Kasumi-1 (cell line): ENCODE results near the gene PRORP.
"Not testable (repeated sequence)": the region's sequence is repeated elsewhere in the genome, so short reads cannot be mapped to it uniquely, and the experiment has no call there.

Source experiments
- DNase-seq, 2 experiments: peaks; one replicate each; lab custom pipeline; 2025; lab: John Stamatoyannopoulos, UW

PRORP gene

DNA sequence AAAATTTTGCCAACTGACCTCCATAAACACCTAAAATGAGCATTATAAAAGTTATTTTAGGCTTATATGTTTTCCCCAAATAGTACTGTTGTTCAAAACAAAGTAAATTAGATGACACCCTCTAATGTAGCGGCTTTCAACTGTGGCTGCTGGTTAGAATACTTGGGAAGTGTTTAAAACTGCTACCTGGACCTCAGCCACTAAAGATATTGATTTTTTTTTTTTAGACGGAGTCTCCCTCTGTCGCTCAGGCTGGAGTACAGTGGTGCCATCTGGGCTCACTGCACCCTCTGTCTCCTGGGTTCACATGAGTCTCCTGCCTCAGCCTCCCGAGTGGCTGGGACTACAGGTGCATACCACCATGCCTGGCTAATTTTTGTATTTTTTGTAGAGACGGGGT, 16.2 kb downstream of the PRORP start:
- DNase-seq = no peak

DNA sequence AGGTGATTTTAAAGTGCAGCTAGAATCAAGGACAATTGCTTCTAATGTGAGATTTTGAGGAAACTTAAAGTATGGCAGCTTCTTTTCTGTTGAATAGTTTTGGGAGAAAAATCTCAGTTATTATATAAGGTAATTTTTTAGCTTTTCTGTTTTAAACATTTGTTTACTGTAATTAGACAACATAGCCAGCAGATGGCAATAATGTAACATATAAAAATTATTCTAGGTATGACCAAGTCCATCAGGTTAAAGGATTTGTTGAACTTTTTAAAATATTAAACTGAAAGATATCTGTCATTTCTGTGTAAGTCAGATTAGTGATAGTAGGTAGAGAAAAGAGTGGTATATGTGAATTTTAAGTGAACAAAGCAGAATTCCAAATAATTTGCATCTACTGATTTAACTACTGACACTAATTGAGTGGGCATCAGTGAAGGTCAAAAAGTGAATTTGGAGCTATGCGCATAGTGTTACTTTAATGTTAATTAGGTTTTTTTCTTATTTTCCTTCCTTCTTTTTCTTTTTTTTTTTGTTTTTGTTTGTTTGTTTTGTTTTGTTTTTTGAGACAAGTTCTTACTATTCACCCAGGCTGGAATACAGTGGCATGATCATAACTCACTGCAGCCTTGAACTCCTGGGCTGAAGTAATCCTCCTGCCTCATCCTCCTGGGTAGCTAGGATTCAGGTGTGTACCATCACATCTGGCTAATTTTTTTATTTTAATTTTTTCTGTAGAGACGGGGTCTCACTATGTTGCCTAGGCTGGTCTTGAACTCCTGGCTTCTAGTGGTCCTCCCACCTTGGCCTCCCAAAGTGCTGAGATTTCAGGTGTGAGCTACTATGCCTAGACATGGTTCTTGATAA, 18.6 kb downstream of the PRORP start:
- peak; percentile 57 to 70 for DNase-seq

DNA sequence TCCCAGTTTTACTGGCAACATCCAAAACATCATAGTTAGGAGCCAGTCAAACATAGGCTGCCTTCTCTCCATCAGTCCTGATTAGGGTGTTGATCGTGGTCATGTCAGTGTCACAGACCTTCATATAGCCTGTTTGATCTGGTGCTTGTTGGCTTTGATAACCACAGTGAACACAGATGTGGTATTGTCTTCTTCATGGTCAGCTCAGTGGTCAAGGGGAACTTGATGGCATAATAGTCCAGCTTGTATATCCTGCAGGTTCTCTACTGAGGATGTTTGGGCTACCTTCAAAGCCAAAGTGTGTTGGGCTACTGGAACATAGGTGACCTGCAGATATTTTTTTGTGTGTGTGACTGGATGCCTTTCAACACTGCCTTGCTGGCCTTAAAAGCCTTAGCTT, 21.7 kb downstream of the PRORP start:
- no peak for DNase-seq

DNA sequence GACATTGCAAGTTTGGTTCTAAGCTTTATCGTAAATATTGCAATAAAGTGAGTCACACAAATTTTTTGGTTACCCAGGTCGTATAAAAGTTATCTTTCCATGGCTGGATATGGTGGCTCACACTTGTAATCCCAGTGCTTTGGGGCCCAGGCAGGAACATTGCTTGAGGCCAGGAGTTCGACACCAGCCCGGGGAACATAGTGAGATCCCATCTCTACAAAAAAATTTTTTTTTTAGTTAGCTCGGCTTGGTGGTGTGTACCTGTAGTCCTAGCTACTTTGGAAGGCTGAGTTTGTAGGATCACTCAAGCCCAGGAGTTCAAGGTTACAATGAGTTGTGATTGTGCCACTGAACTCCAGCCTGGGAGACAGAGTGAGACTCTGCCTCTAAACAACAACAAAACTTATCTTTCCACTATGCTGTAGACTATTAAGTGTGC, 24.4 kb downstream of the PRORP start:
- DNase-seq = no peak

DNA sequence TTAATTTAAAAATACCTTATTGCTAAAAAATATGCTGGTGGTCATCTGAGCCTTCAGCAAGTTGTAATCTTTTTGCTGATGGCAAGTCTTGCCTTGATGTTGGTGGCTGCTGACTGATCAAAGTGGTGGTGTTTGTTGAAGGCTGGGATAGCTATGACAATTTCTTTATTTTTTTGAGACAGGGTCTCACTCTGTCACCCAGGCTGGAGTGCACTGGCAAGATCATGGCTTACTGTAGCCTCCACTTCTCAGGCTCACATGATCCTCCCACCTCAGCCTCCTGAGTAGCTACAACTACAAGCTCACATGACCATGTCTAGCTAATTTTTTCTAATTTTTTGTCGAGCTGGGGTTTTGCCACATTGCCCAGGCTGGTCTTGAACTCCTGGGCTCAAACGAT, 24.8 kb downstream of the PRORP start:
- DNase-seq = no peak

DNA sequence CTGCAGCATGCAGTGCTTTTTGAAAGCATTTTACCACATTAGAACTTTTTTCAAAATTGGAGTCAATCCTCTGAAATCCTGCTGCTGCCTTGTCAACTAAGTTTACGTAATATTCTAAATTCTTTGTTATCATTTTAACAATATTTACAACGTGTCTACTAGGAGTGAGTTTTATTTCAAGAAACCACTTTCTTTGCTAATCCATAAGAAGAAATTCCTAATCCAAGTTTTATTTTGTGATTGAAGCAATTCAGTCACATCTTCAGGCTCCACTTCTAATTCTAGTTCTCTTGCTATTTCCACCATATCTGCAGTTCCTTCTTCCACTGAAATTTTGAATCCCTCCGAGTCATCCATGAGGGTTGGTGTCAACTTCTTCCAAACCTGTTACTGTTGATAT, 25.4 kb downstream of the PRORP start:
- no peak for DNase-seq

DNA sequence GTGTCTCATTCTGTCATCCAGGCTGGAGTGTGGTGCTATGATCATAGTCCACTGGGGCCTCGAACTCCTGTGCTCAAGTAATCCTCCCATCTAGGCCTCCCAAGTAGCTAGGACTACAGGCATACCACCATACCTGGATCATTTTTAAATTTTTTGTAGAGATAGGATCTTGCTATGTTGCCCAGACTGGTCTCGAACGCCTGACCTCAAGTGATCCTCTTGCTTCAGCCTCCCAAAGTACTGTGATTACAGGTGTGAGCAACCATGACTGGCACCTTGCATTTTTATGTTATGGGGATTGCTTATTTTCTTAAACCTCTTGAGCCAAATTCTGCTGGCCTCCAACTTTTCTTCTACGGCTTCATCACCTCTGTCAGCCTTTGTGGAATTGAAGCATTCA, 26.9 kb downstream of the PRORP start:
- DNase-seq = no peak

DNA sequence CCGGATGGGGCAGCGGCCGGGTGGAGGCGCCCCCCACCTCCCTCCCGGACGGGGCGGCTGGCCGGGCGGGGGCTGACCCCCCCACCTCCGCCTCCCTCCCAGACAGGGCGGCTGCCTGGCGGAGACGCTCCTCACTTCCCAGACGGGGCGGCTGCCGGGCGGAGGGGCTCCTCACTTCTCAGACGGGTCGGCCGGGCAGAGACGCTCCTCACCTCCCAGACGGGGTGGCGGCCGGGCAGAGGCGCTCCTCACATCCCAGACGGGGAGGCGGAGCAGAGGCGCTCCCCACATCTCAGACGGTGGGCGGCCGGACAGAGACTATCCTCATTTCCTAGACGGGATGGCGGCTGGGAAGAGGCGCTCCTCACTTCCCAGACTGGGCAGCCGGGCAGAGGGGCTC, 30.2 kb downstream of the PRORP start:
- not testable (repeated sequence) for DNase-seq

DNA sequence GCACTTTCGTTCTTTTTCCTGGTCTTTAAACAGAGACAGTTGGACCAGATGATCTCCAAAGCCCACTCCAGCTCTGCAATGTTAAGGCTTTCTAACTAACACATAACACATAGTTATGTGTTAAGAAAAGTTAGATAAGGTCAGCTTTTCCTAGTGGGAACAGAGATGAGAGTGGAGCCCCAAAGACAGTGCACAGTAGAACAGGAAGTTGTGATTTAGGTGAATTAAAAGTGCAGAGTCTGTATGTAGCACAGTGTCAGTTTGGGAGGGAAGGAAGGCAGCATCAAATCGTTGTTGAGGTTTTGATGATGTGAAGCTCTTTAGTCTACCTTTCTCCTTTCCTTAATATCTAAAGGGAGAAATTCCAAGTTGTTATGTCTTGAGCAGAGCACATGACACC, 31.7 kb downstream of the PRORP start:
- no peak for DNase-seq

DNA sequence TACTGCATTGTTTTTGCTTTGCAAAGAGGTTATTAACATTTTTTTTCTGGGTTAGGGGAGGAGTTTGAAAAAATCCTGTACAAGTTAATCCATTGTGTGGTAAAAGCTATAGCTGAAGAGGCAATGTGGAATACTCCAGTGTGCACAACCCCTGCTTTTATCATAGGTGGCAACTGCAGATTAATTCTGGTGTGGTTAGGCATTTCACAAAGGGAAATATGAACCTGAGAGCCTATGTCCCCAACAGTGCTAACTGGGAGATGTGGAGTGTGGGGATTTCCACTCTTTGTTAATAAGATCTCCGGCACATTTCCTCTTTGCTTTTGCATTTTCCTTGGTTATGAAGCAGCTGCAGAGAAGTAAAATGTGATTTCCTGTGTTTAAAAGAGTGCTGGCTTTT, 33.6 kb downstream of the PRORP start:
- no peak for DNase-seq

DNA sequence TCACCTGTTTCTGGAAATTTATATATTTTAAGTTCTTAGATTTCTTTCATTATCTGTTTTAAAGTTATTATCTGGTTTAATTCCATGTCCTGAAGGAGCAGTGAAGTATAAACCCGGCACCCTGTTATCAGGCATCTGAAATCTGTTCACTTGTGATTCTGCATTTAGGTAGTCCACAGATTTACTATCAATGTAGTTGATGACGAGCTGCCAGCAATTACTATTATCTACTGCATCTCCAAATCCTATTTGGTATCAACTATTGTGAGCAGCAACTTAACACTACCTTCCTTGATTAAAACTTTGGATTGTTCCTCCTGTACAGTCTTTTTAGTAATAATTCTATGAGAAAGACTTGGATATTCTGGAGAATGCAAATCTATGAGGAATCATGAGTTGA, 36.1 kb downstream of the PRORP start:
- no peak for DNase-seq

DNA sequence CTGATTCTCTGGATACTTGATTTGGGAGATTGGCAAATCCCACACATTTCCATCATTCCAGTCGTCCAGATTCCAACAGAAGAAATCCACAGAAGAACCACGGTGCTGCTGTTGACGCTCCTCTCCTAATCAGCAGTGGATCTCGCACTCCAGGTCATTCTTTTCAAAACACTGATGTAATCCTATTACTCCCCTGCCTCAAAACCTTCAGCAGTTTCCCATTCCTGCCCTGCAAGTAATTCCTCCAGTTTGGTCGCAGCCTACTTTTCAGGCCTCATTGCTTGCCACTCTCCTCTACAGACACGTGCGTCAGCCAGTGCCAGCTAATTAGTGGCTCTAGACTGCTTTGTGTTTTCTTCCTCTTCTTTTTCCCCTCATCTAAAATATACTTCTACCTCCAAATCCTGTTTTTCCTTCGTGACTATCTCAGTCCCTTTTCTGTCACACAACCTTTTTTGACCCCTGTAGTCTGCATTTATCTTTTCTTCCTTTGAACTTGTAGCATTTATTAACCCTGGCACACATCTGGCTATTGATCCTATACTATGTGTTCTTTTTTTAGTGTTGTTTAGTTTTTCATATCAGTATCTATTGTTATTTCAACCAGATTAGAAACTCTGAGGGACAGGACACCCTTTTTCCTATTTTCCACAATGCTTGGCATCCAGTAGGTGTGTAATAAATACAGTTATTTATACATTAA, 36.8 kb downstream of the PRORP start:
- DNase-seq = no peak

DNA sequence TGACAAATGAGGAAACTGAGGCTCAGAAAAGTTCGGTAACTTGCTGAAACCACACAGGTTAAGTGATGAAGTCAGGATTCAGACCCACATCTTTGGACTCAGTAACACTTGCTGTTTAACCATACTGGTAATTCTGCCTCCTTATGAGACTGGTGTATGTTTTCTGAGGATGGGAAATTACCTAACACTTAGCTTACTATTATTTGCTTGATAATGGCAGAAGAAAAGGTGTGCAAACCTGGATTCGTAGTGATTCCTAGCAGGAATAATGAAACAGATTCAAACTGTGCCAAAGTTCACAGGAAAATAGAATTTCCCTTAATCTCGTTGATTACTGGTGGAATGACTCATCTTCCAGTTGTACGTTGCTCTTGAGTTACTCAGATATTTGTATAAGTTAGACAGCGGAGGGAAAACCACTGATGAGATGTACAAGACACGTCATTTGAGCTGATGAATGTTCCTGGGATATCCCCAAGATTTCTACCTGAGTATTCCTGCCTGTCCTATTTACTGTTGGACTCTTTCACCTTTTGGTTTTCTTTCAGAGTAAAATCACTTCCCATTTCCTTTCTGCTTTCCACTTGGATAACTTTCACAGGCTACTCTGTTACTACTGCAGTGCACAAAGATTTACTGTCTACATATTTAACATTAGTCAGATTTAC, 37.5 kb downstream of the PRORP start:
- DNase-seq = no peak

DNA sequence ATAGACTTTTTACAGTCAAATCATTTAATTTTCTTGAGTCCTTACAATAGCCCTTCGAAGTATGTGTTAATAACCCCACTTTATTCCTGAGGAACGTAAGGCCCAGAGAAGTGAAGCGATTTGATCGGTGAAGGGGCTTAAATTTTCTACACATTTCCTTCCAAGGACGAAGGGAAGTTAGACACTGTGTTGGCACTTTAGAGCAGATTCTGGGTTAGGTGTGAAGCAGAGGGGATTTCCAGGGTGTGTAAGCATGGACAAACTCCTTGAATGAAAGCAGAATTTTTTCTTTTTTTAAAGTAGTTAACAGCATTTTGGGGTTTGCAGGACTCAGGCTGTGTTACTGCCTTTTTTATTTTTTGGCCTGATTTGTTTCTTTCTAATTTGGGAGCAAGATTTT, 38.9 kb downstream of the PRORP start:
- no peak for DNase-seq

DNA sequence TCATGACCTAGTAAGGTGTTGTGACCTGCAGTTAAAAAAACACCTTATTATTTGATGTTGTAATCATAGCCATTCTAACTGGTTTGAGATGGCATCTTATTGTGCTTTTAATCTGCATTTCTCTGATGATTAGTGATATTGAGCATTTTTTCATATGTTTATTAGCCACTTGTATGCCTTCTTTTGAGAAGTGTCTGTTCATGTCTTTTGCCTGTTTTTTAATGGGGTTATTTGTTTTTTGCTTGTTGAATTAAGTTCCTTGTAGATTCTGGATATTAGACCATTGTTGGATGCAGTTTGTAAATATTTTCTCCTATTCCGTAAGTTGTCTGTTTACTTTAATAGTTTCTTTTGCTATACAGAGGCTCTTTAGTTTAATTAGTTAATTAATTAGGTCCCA, 41.0 kb downstream of the PRORP start:
- no peak for DNase-seq

DNA sequence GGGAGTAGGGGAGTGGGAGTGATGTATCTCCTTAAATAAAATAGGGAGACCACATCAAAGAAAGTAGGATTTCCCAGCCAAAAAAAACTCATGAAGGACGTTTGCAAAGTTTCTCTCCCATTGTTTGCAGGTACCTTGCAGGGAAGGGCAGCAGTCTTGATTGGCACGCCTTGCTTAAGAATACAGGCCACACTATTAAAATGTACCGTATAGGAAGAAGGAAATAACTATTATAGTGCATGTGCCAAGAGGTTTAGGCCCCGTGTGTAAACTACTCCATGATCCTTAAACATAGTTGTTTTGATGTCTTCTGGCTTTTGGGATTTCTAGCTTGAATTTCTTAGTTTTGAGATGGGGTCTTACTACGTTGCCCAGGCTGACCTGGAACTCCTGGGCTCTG, 42.5 kb downstream of the PRORP start:
- DNase-seq = no peak

DNA sequence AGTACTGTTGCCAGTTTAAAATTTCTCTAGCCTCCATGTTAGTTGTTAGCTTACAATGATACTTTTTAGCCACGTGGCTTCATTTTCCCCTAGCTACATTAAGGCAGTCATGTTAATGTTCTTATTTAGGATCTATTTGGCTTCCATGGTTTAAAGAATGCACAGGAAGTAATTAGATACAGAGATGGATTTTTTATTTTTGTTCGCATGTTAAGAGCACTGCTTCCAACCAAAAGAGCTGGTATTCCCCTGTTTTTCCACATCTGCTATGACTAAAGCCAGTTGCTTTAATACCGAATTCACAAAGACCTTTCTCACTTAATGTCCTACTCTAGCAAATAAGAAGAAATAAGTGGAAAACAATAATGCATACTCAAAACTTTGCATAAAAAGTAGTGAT, 45.1 kb downstream of the PRORP start:
- no peak for DNase-seq
